Keratinocyte (primary cell): ENCODE results near the gene PTPN14. TPM values are rescaled to one million over a fixed set of nuclear protein-coding genes. Genes with fewer than 3 reads are reported as not detected.
"Not testable (repeated sequence)": the region's sequence is repeated elsewhere in the genome, so short reads cannot be mapped to it uniquely, and the experiment has no call there.

ENCODE experiments used
- DNase-seq: peaks from one replicate; pipeline ENCODE4 v3.0.0-alpha.2; 2011; ENCODE audit warnings: low read depth, missing footprints, low spot score
- FAIRE-seq: peaks from 2 replicates; lab custom pipeline; 2011; peaks lifted over from hg19 to GRCh38; lab: Jason Lieb, UNC
- H2AFZ ChIP-seq: 2 replicates; pipeline ENCODE4 v1.6.0; 2012; ENCODE audit warnings: low read length, control low read depth, inconsistent platforms; ENCODE audit not compliant: control insufficient read depth
- H3K27ac ChIP-seq: 2 replicates; pipeline ENCODE4 v1.5.1; 2011; ENCODE audit warnings: low read length; ENCODE audit not compliant: control insufficient read depth, insufficient read depth
- H3K27me3 ChIP-seq: 3 replicates; pipeline ENCODE4 v1.6.0; 2011; ENCODE audit warnings: low read length; ENCODE audit not compliant: control insufficient read depth, insufficient read depth; ENCODE audit errors: extremely low read depth
- H3K36me3 ChIP-seq, 2 experiments: 2 replicates in 1 of 2; 3 replicates in 1 of 2; pipeline ENCODE4 v1.5.1; 2011; ENCODE audit warnings: low read length in 2 of 2, mild to moderate bottlenecking in 1 of 2; ENCODE audit not compliant: control insufficient read depth in 2 of 2, insufficient read depth in 2 of 2; ENCODE audit errors: extremely low read depth in 1 of 2
- H3K4me1 ChIP-seq: 3 replicates; pipeline ENCODE4 v1.5.1; 2011; ENCODE audit warnings: low read length; ENCODE audit not compliant: control insufficient read depth, insufficient read depth; ENCODE audit errors: extremely low read depth
- H3K4me2 ChIP-seq: 3 replicates; pipeline ENCODE4 v1.6.0; 2011; ENCODE audit warnings: low read depth, low read length; ENCODE audit not compliant: control insufficient read depth, insufficient read depth; ENCODE audit errors: extremely low read depth
- H3K4me3 ChIP-seq, 3 experiments: fragments of 200-600 bp in 1 of 3; sonication (generic) in 1 of 3; 2 replicates in 2 of 3; 3 replicates in 1 of 3; pipeline ENCODE4 v1.5.1; 2011 to 2016; ENCODE audit warnings: low read length in 3 of 3, mild to moderate bottlenecking in 3 of 3, control low read depth in 2 of 3, inconsistent platforms in 1 of 3, low read depth in 1 of 3, mixed read lengths in 1 of 3, mixed run types in 1 of 3, moderate library complexity in 1 of 3; ENCODE audit not compliant: control insufficient read depth in 2 of 3, insufficient read depth in 2 of 3; ENCODE audit errors: extremely low read depth in 1 of 3
- H3K79me2 ChIP-seq: 2 replicates; pipeline ENCODE4 v1.6.0; 2012; ENCODE audit warnings: low read length; ENCODE audit not compliant: control insufficient read depth, insufficient read depth
- H3K9ac ChIP-seq: 3 replicates; pipeline ENCODE4 v1.6.0; 2011; ENCODE audit warnings: low read length; ENCODE audit not compliant: control insufficient read depth, insufficient read depth; ENCODE audit errors: extremely low read depth
- H3K9me1 ChIP-seq: 3 replicates; pipeline ENCODE4 v1.6.0; 2011; ENCODE audit warnings: low read length; ENCODE audit not compliant: control insufficient read depth, insufficient read depth; ENCODE audit errors: extremely low read depth
- H3K9me3 ChIP-seq: 2 replicates; pipeline ENCODE4 v1.5.1; 2012; ENCODE audit warnings: low read depth, low read length; ENCODE audit not compliant: control insufficient read depth
- H4K20me1 ChIP-seq: 3 replicates; pipeline ENCODE4 v1.6.0; 2011; ENCODE audit warnings: low read length; ENCODE audit not compliant: control insufficient read depth, insufficient read depth; ENCODE audit errors: extremely low read depth
- CTCF ChIP-seq, 3 experiments: IDR thresholded peaks in 1 of 3; conservative IDR thresholded peaks in 1 of 3; optimal IDR thresholded peaks in 1 of 3; 2 replicates in 2 of 3; 3 replicates in 1 of 3; pipeline versions ENCODE3 to v1.5.1; 2011; ENCODE audit warnings: low read length in 3 of 3, mild to moderate bottlenecking in 3 of 3, moderate library complexity in 2 of 3, control low read depth in 1 of 3, inconsistent platforms in 1 of 3; ENCODE audit not compliant: insufficient read depth in 2 of 3; ENCODE audit errors: extremely low read depth in 1 of 3
- EZH2 ChIP-seq: IDR thresholded peaks from one replicate; pipeline ENCODE4 v1.6.1; 2012; ENCODE audit warnings: inconsistent platforms, mild to moderate bottlenecking, low read length, moderate library complexity
- dilution Hi-C: fragments of 300-500 bp; cut with MboI; formaldehyde crosslinking; loops from one replicate; pipeline ENCODE4 v1.7.0; 2020; ENCODE audit warnings: low sequenced_read_pairs; ENCODE audit not compliant: extremely low pct_ligation_motif_present
- polyA plus RNA-seq, 5 experiments: library from polyadenylated mRNA; depleted of rRNA in 3 of 5; stranded (reverse) in 3 of 5; stranded (forward) in 1 of 5; unstranded in 1 of 5; fragments of >200 nt; gene quantifications; 1 replicate in 1 of 5; 2 replicates in 3 of 5; 3 replicates in 1 of 5; pipeline versions ENCODE4 v1.2.1 to v1.2.3, GENCODE V29; 2011 to 2012; ENCODE audit warnings: missing spikeins in 2 of 5, low read depth in 1 of 5, low replicate concordance in 1 of 5

PTPN14 gene
- polyA plus RNA-seq, 1 donor (not counting 4 experiments of a cell fraction or from before 2014, with no cell fraction given): 29.9 TPM

GRCh38 chr1:214396330-214396729, 155.1 kb downstream of the PTPN14 start:
- Histone ChIP-seq H3K9ac (no peak overlapping the region), H3K27me3 (no peaks in the 10 kb centered on the region), H3K27ac (no peak overlapping the region), H3K9me1 (no peaks in the 10 kb centered on the region), H3K4me1 (no peaks in the 10 kb centered on the region), H4K20me1 (no peaks in the 10 kb centered on the region), H3K4me2 (no peak overlapping the region), H3K4me3 (no peak overlapping the region), H3K36me3 (peaks cover 46 to 49% of the 10 kb centered on the region in 2 experiments), H3K79me2 (peaks cover 3% of the 10 kb centered on the region), H3K9me3 (no peaks in the 10 kb centered on the region), H2AFZ (no peak overlapping the region)
- TF ChIP-seq CTCF (optimal IDR thresholded peaks at IDR 0.05 in 1 of 3, IDR thresholded peaks at IDR 0.05 in 1 of 3, conservative IDR thresholded peaks at IDR 0.05 in 1 of 3; ENCODE audit: extremely low read depth in 1 of 3, insufficient read depth in 2 of 3, low read length in 3 of 3) (no peak), EZH2 (no peak)
- no peak for DNase-seq
- dilution Hi-C loops: no loop called here
- FAIRE-seq: no peak

- DNase-seq, H3K79me2 ChIP-seq, H3K4me2 ChIP-seq, H3K9me1 ChIP-seq, H3K4me1 ChIP-seq, H3K9me3 ChIP-seq, H3K27ac ChIP-seq, H2AFZ ChIP-seq, H4K20me1 ChIP-seq, H3K27me3 ChIP-seq, dilution Hi-C loops, H3K4me3 ChIP-seq, H3K9ac ChIP-seq: not testable (repeated sequence)
- peaks cover 44 to 49% of the 10 kb centered on the region in 2 experiments for H3K36me3 ChIP-seq
- FAIRE-seq: peak; percentile 61
Measured at GRCh38 chr1:214394569-214394968, 156.8 kb downstream of the PTPN14 start.

- peaks cover 39 to 45% of the 10 kb centered on the region in 2 experiments for H3K36me3 ChIP-seq
- no peak overlapping the region for H3K27ac ChIP-seq
Measured at GRCh38 chr1:214393086-214393485, 158.3 kb downstream of the PTPN14 start.

More at GRCh38 chr1:214393086-214393485, 158.3 kb downstream of the PTPN14 start:
- H2AFZ ChIP-seq: no peak overlapping the region
- no peak overlapping the region for H3K4me2 ChIP-seq
- H3K4me1 ChIP-seq: no peaks in the 10 kb centered on the region
- no peak overlapping the region for H3K4me3 ChIP-seq
- no peaks in the 10 kb centered on the region for H3K9me3 ChIP-seq
- TF ChIP-seq EZH2 (no peak), CTCF (optimal IDR thresholded peaks at IDR 0.05 in 1 of 3, IDR thresholded peaks at IDR 0.05 in 1 of 3, conservative IDR thresholded peaks at IDR 0.05 in 1 of 3; ENCODE audit: extremely low read depth in 1 of 3, insufficient read depth in 2 of 3, low read length in 3 of 3) (no peak)
- H3K9ac ChIP-seq: no peak overlapping the region
- no peaks in the 10 kb centered on the region for H3K9me1 ChIP-seq
- dilution Hi-C loops: no loop called here
- peaks cover 5% of the 10 kb centered on the region for H3K79me2 ChIP-seq
- no peaks in the 10 kb centered on the region for H4K20me1 ChIP-seq
- DNase-seq (no peak), FAIRE-seq (no peak)
- no peaks in the 10 kb centered on the region for H3K27me3 ChIP-seq
